ENCODE data around the gene TUBAL3. TPM values are rescaled to one million over a fixed set of nuclear protein-coding genes. Genes with fewer than 3 reads are reported as not detected.

Gene TUBAL3
- polyA plus RNA-seq, 1 of the 3 experiments (the other 2 are of a cell fraction), result not detected

GRCh38 chr10:5370493-5371352, 33.9 kb downstream of the TUBAL3 start:
- Histone ChIP-seq H3K9me2 (no peaks in the 10 kb centered on the region), H4K20me1 (ENCODE audit: insufficient read depth) (no peaks in the 10 kb centered on the region), H3K79me2 (ENCODE audit: insufficient read depth) (no peaks in the 10 kb centered on the region), H3K36me3 (replicated peaks in 1 of 2; ENCODE audit: control insufficient read depth in 1 of 2, insufficient read depth in 2 of 2, low read length in 1 of 2) (no peaks in the 10 kb centered on the region), H3F3A (replicated peaks; ENCODE audit: insufficient read depth) (peaks cover 21% of the 10 kb centered on the region), H3K27me3 (ENCODE audit: insufficient read depth) (peaks cover 38% of the 10 kb centered on the region; the same call in 1 of the 2 replicates), H3K4me1 (ENCODE audit: control insufficient read depth in 1 of 2, insufficient read depth in 2 of 2, low read depth in 1 of 2, low read length in 1 of 2) (no peaks in the 10 kb centered on the region), H3K4me3 (ENCODE audit: low read depth in 2 of 2, low read length in 1 of 2) (no peak overlapping the region), H3K9ac (no peak overlapping the region), H3K27ac (ENCODE audit: low read depth in 2 of 2, low read length in 1 of 2) (no peak overlapping the region), H3K4me2 (no peak overlapping the region), H2AFZ (ENCODE audit: low read depth) (no peak overlapping the region), H3K9me3 (no peaks in the 10 kb centered on the region)
- no peak for DNase-seq
- CTCF ChIA-PET, result no interaction called here
- WGBS (ENCODE audit: low lambda C conversion rate), result 78% methylated on average over 28 of the region's 28 CpGs
- TF ChIP-seq, protein P1, sequence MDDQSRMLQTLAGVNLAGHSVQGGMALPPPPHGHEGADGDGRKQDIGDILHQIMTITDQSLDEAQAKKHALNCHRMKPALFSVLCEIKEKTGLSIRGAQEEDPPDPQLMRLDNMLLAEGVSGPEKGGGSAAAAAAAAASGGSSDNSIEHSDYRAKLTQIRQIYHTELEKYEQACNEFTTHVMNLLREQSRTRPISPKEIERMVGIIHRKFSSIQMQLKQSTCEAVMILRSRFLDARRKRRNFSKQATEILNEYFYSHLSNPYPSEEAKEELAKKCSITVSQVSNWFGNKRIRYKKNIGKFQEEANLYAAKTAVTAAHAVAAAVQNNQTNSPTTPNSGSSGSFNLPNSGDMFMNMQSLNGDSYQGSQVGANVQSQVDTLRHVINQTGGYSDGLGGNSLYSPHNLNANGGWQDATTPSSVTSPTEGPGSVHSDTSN (IDR thresholded peaks at IDR 0.05), result no peak
- no peak for TF ChIP-seq TEAD4 (IDR thresholded peaks at IDR 0.05; ENCODE audit: borderline replicate concordance, insufficient read depth)
- TF ChIP-seq EZH2phosphoT487 (IDR thresholded peaks at IDR 0.05; ENCODE audit: borderline replicate concordance, low read depth), result no peak
- TF ChIP-seq REST (IDR thresholded peaks at IDR 0.05; ENCODE audit: low read depth, low read length), result no peak
- no peak for TF ChIP-seq POLR2AphosphoS5 (IDR thresholded peaks at IDR 0.05; ENCODE audit: low read depth, low read length)
- no peak for TF ChIP-seq NFIC (IDR thresholded peaks at IDR 0.05; ENCODE audit: borderline replicate concordance)
- POLR2A ChIA-PET, result no interaction called here

- Histone ChIP-seq H3K27ac (ENCODE audit: low read depth in 2 of 2, low read length in 1 of 2) (no peak overlapping the region), H3K9me2 (no peaks in the 10 kb centered on the region), H3K4me1 (ENCODE audit: control insufficient read depth in 1 of 2, insufficient read depth in 2 of 2, low read depth in 1 of 2, low read length in 1 of 2) (peaks cover 0 to 4% of the 10 kb centered on the region in 2 experiments; a peak in 1 of 4 replicates), H3K36me3 (replicated peaks in 1 of 2; ENCODE audit: control insufficient read depth in 1 of 2, insufficient read depth in 2 of 2, low read length in 1 of 2) (no peaks in the 10 kb centered on the region), H3F3A (replicated peaks; ENCODE audit: insufficient read depth) (peaks cover 21% of the 10 kb centered on the region), H4K20me1 (ENCODE audit: insufficient read depth) (no peaks in the 10 kb centered on the region), H3K9ac (no peak overlapping the region), H3K79me2 (ENCODE audit: insufficient read depth) (no peaks in the 10 kb centered on the region), H3K4me3 (ENCODE audit: low read depth in 2 of 2, low read length in 1 of 2) (no peak overlapping the region), H3K4me2 (no peak overlapping the region), H2AFZ (ENCODE audit: low read depth) (no peak overlapping the region), H3K27me3 (ENCODE audit: insufficient read depth) (peaks cover 41% of the 10 kb centered on the region; the same call in 1 of the 2 replicates), H3K9me3 (no peaks in the 10 kb centered on the region)
- WGBS (ENCODE audit: low lambda C conversion rate), result 57% methylated on average over 16 of the region's 16 CpGs
- CTCF ChIA-PET, result interaction anchor here (0.8 kb wide), 1 partner anchor 73 kb away, joined by 3 read pairs; no protein-coding TSS in a partner anchor
- POLR2A ChIA-PET, result no interaction called here
- DNase-seq, result no peak
- no peak for TF ChIP-seq REST (IDR thresholded peaks at IDR 0.05; ENCODE audit: low read depth, low read length)
- no peak for TF ChIP-seq RCOR1 (IDR thresholded peaks at IDR 0.05; ENCODE audit: low read length)
- no peak for TF ChIP-seq RFX5 (IDR thresholded peaks at IDR 0.05; ENCODE audit: low read length)
- TF ChIP-seq, protein P2, sequence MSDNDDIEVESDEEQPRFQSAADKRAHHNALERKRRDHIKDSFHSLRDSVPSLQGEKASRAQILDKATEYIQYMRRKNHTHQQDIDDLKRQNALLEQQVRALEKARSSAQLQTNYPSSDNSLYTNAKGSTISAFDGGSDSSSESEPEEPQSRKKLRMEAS (IDR thresholded peaks at IDR 0.05; ENCODE audit: low read depth), result no peak
- TF ChIP-seq, protein P3, sequence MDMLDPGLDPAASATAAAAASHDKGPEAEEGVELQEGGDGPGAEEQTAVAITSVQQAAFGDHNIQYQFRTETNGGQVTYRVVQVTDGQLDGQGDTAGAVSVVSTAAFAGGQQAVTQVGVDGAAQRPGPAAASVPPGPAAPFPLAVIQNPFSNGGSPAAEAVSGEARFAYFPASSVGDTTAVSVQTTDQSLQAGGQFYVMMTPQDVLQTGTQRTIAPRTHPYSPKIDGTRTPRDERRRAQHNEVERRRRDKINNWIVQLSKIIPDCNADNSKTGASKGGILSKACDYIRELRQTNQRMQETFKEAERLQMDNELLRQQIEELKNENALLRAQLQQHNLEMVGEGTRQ (IDR thresholded peaks at IDR 0.05; ENCODE audit: borderline replicate concordance, low read depth, low read length), result no peak
- TF ChIP-seq TAF1 (IDR thresholded peaks at IDR 0.05; ENCODE audit: borderline replicate concordance, low read depth, low read length), result no peak
- TF ChIP-seq FOXM1 (IDR thresholded peaks at IDR 0.05; ENCODE audit: low read depth), result no peak
- TF ChIP-seq POLR2AphosphoS5 (IDR thresholded peaks at IDR 0.05; ENCODE audit: low read depth, low read length), result no peak
- TF ChIP-seq RXRA (IDR thresholded peaks at IDR 0.05; ENCODE audit: borderline replicate concordance, low read depth), result no peak
- no peak for TF ChIP-seq NFIC (IDR thresholded peaks at IDR 0.05; ENCODE audit: borderline replicate concordance)
These were observed 35.1 kb downstream of the TUBAL3 start for GRCh38 chr10:5369362-5370158.

All from SK-N-SH (cell line).